Keratinocyte (primary cell): ENCODE results near the gene GIPC1. TPM values are rescaled to one million over a fixed set of nuclear protein-coding genes. Genes with fewer than 3 reads are reported as not detected.
A peak's percentile ranks its signal among the peaks of the same experiment; 100 is the strongest.

ENCODE experiments used
- DNase-seq: peaks from one replicate; pipeline ENCODE4 v3.0.0-alpha.2; 2011; ENCODE audit warnings: low read depth, missing footprints, low spot score
- FAIRE-seq: peaks from 2 replicates; lab custom pipeline; 2011; peaks lifted over from hg19 to GRCh38; lab: Jason Lieb, UNC
- H2AFZ ChIP-seq: 2 replicates; pipeline ENCODE4 v1.6.0; 2012; ENCODE audit warnings: low read length, control low read depth, inconsistent platforms; ENCODE audit not compliant: control insufficient read depth
- H3K27ac ChIP-seq: 2 replicates; pipeline ENCODE4 v1.5.1; 2011; ENCODE audit warnings: low read length; ENCODE audit not compliant: control insufficient read depth, insufficient read depth
- H3K27me3 ChIP-seq: 3 replicates; pipeline ENCODE4 v1.6.0; 2011; ENCODE audit warnings: low read length; ENCODE audit not compliant: control insufficient read depth, insufficient read depth; ENCODE audit errors: extremely low read depth
- H3K36me3 ChIP-seq, 2 experiments: 2 replicates in 1 of 2; 3 replicates in 1 of 2; pipeline ENCODE4 v1.5.1; 2011; ENCODE audit warnings: low read length in 2 of 2, mild to moderate bottlenecking in 1 of 2; ENCODE audit not compliant: control insufficient read depth in 2 of 2, insufficient read depth in 2 of 2; ENCODE audit errors: extremely low read depth in 1 of 2
- H3K4me1 ChIP-seq: 3 replicates; pipeline ENCODE4 v1.5.1; 2011; ENCODE audit warnings: low read length; ENCODE audit not compliant: control insufficient read depth, insufficient read depth; ENCODE audit errors: extremely low read depth
- H3K4me2 ChIP-seq: 3 replicates; pipeline ENCODE4 v1.6.0; 2011; ENCODE audit warnings: low read depth, low read length; ENCODE audit not compliant: control insufficient read depth, insufficient read depth; ENCODE audit errors: extremely low read depth
- H3K4me3 ChIP-seq, 3 experiments: fragments of 200-600 bp in 1 of 3; sonication (generic) in 1 of 3; 2 replicates in 2 of 3; 3 replicates in 1 of 3; pipeline ENCODE4 v1.5.1; 2011 to 2016; ENCODE audit warnings: low read length in 3 of 3, mild to moderate bottlenecking in 3 of 3, control low read depth in 2 of 3, inconsistent platforms in 1 of 3, low read depth in 1 of 3, mixed read lengths in 1 of 3, mixed run types in 1 of 3, moderate library complexity in 1 of 3; ENCODE audit not compliant: control insufficient read depth in 2 of 3, insufficient read depth in 2 of 3; ENCODE audit errors: extremely low read depth in 1 of 3
- H3K79me2 ChIP-seq: 2 replicates; pipeline ENCODE4 v1.6.0; 2012; ENCODE audit warnings: low read length; ENCODE audit not compliant: control insufficient read depth, insufficient read depth
- H3K9ac ChIP-seq: 3 replicates; pipeline ENCODE4 v1.6.0; 2011; ENCODE audit warnings: low read length; ENCODE audit not compliant: control insufficient read depth, insufficient read depth; ENCODE audit errors: extremely low read depth
- H3K9me1 ChIP-seq: 3 replicates; pipeline ENCODE4 v1.6.0; 2011; ENCODE audit warnings: low read length; ENCODE audit not compliant: control insufficient read depth, insufficient read depth; ENCODE audit errors: extremely low read depth
- H3K9me3 ChIP-seq: 2 replicates; pipeline ENCODE4 v1.5.1; 2012; ENCODE audit warnings: low read depth, low read length; ENCODE audit not compliant: control insufficient read depth
- H4K20me1 ChIP-seq: 3 replicates; pipeline ENCODE4 v1.6.0; 2011; ENCODE audit warnings: low read length; ENCODE audit not compliant: control insufficient read depth, insufficient read depth; ENCODE audit errors: extremely low read depth
- EZH2 ChIP-seq: IDR thresholded peaks from one replicate; pipeline ENCODE4 v1.6.1; 2012; ENCODE audit warnings: inconsistent platforms, mild to moderate bottlenecking, low read length, moderate library complexity
- dilution Hi-C: fragments of 300-500 bp; cut with MboI; formaldehyde crosslinking; loops from one replicate; pipeline ENCODE4 v1.7.0; 2020; ENCODE audit warnings: low sequenced_read_pairs; ENCODE audit not compliant: extremely low pct_ligation_motif_present
- polyA plus RNA-seq, 5 experiments: library from polyadenylated mRNA; depleted of rRNA in 3 of 5; stranded (reverse) in 3 of 5; stranded (forward) in 1 of 5; unstranded in 1 of 5; fragments of >200 nt; gene quantifications; 1 replicate in 1 of 5; 2 replicates in 3 of 5; 3 replicates in 1 of 5; pipeline versions ENCODE4 v1.2.1 to v1.2.3, GENCODE V29; 2011 to 2012; ENCODE audit warnings: missing spikeins in 2 of 5, low read depth in 1 of 5, low replicate concordance in 1 of 5
- TF ChIP-seq, protein P1 (sequence below), 3 experiments: IDR thresholded peaks in 1 of 3; conservative IDR thresholded peaks in 1 of 3; optimal IDR thresholded peaks in 1 of 3; 2 replicates in 2 of 3; 3 replicates in 1 of 3; pipeline versions ENCODE3 to v1.5.1; 2011; ENCODE audit warnings: low read length in 3 of 3, mild to moderate bottlenecking in 3 of 3, moderate library complexity in 2 of 3, control low read depth in 1 of 3, inconsistent platforms in 1 of 3; ENCODE audit not compliant: insufficient read depth in 2 of 3; ENCODE audit errors: extremely low read depth in 1 of 3

Gene GIPC1
- polyA plus RNA-seq, 1 donor (not counting 4 experiments of a cell fraction or from before 2014, with no cell fraction given), result 166 TPM

GRCh38 chr19:14516746-14517438 is 21.0 kb upstream of the GIPC1 start:
- DNase-seq, result no peak
- Histone ChIP-seq H3K27me3 (no peaks in the 10 kb centered on the region), H3K4me1 (peaks cover 35% of the 10 kb centered on the region), H3K4me3 (peak overlapping the region; percentile 83 to 99 (median 90)), H3K36me3 (peaks cover 24 to 35% of the 10 kb centered on the region in 2 experiments), H2AFZ (no peak overlapping the region), H3K9me1 (peaks cover 4% of the 10 kb centered on the region), H3K9ac (peak overlapping the region; percentile 99), H3K4me2 (peak overlapping the region; percentile 94), H3K27ac (peak overlapping the region; percentile 94), H4K20me1 (peaks cover 24% of the 10 kb centered on the region), H3K79me2 (peaks cover 31% of the 10 kb centered on the region), H3K9me3 (no peaks in the 10 kb centered on the region)
- TF ChIP-seq EZH2, result no peak
- TF ChIP-seq, protein P1, sequence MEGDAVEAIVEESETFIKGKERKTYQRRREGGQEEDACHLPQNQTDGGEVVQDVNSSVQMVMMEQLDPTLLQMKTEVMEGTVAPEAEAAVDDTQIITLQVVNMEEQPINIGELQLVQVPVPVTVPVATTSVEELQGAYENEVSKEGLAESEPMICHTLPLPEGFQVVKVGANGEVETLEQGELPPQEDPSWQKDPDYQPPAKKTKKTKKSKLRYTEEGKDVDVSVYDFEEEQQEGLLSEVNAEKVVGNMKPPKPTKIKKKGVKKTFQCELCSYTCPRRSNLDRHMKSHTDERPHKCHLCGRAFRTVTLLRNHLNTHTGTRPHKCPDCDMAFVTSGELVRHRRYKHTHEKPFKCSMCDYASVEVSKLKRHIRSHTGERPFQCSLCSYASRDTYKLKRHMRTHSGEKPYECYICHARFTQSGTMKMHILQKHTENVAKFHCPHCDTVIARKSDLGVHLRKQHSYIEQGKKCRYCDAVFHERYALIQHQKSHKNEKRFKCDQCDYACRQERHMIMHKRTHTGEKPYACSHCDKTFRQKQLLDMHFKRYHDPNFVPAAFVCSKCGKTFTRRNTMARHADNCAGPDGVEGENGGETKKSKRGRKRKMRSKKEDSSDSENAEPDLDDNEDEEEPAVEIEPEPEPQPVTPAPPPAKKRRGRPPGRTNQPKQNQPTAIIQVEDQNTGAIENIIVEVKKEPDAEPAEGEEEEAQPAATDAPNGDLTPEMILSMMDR (optimal IDR thresholded peaks at IDR 0.05 in 1 of 3, IDR thresholded peaks at IDR 0.05 in 1 of 3, conservative IDR thresholded peaks at IDR 0.05 in 1 of 3; ENCODE audit: extremely low read depth in 1 of 3, insufficient read depth in 2 of 3, low read length in 3 of 3), result no peak
- no peak for FAIRE-seq
- dilution Hi-C loops, result no loop called here

- peaks cover 24% of the 10 kb centered on the region for H4K20me1 ChIP-seq
- H3K27me3 ChIP-seq, result no peaks in the 10 kb centered on the region
- H3K36me3 ChIP-seq, result peaks cover 24 to 35% of the 10 kb centered on the region in 2 experiments
- TF ChIP-seq, protein P1 (optimal IDR thresholded peaks at IDR 0.05 in 1 of 3, IDR thresholded peaks at IDR 0.05 in 1 of 3, conservative IDR thresholded peaks at IDR 0.05 in 1 of 3; ENCODE audit: extremely low read depth in 1 of 3, insufficient read depth in 2 of 3, low read length in 3 of 3), result peak; percentile 8 to 63 (median 47)
- TF ChIP-seq EZH2, result no peak
- H2AFZ ChIP-seq, result no peak overlapping the region
- peak overlapping the region; percentile 94 for H3K4me2 ChIP-seq
- H3K79me2 ChIP-seq, result peaks cover 31% of the 10 kb centered on the region
- H3K4me3 ChIP-seq, result peak overlapping the region; percentile 83 to 99 (median 90)
- no peak for FAIRE-seq
- dilution Hi-C loops, result no loop called here
- H3K9me1 ChIP-seq, result peaks cover 4% of the 10 kb centered on the region
- H3K9ac ChIP-seq, result peak overlapping the region; percentile 99
- no peak for DNase-seq
- peaks cover 41% of the 10 kb centered on the region for H3K4me1 ChIP-seq
- H3K27ac ChIP-seq, result peak overlapping the region; percentile 94
- H3K9me3 ChIP-seq, result no peaks in the 10 kb centered on the region
Observed at GRCh38 chr19:14516048-14516534, 20.2 kb upstream of the GIPC1 start.
